ENCODE data around the gene HS3ST3B1.
A peak's percentile ranks its signal among the peaks of the same experiment; 100 is the strongest.

Gene HS3ST3B1

GRCh38 chr17:14321980-14322776 lies 21.3 kb downstream of the HS3ST3B1 start:
- H3K27ac ChIP-seq: no peak overlapping the region
- TF ChIP-seq ZFX (IDR thresholded peaks at IDR 0.05) (no peak), CTCF (conservative IDR thresholded peaks at IDR 0.05) (no peak)

- TF ChIP-seq CTCF (conservative IDR thresholded peaks at IDR 0.05) (no peak), ZFX (IDR thresholded peaks at IDR 0.05) (no peak)
These were observed 22.7 kb downstream of the HS3ST3B1 start for GRCh38 chr17:14323522-14323981.

GRCh38 chr17:14325618-14326167 lies 24.8 kb downstream of the HS3ST3B1 start:
- peak overlapping the region; percentile 31; the same call in 1 of the 2 replicates for H3K27ac ChIP-seq
- peak; percentile 10; the same call in 1 of the 2 replicates for TF ChIP-seq CTCF (conservative IDR thresholded peaks at IDR 0.05)
- TF ChIP-seq ZFX (IDR thresholded peaks at IDR 0.05): no peak

More at GRCh38 chr17:14323522-14323981, 22.7 kb downstream of the HS3ST3B1 start:
- no peak overlapping the region for H3K27ac ChIP-seq

GRCh38 chr17:14329900-14330491 lies 29.1 kb downstream of the HS3ST3B1 start:
- H3K27ac ChIP-seq: no peak overlapping the region
- TF ChIP-seq ZFX (IDR thresholded peaks at IDR 0.05) (no peak), CTCF (conservative IDR thresholded peaks at IDR 0.05) (no peak)

GRCh38 chr17:14330492-14330962 lies 29.6 kb downstream of the HS3ST3B1 start:
- TF ChIP-seq CTCF (conservative IDR thresholded peaks at IDR 0.05) (no peak), ZFX (IDR thresholded peaks at IDR 0.05) (no peak)
- no peak overlapping the region for H3K27ac ChIP-seq

- no peak overlapping the region for H3K27ac ChIP-seq
- TF ChIP-seq ZFX (IDR thresholded peaks at IDR 0.05) (no peak), CTCF (conservative IDR thresholded peaks at IDR 0.05) (no peak)
These were observed 30.5 kb downstream of the HS3ST3B1 start for GRCh38 chr17:14331225-14331981.

All from C4-2B (cell line).